ENCODE data around the gene RNU6-9.
"Not testable (repeated sequence)": the region's sequence is repeated elsewhere in the genome, so short reads cannot be mapped to it uniquely, and the experiment has no call there.

Gene RNU6-9

GRCh38 chr19:872266-872951 is 20.9 kb upstream of the RNU6-9 start:
- no peak for TF ChIP-seq Cebpa-rat (IDR thresholded peaks at IDR 0.05)
- Histone ChIP-seq H3K27me3 (no peaks in the 10 kb centered on the region), H3K27ac (peak overlapping the region in 10 of 11 experiments; percentile 22 to 77 (median 66); a peak in 18 of 22 replicates), H3K9me3 (replicated peaks in 1 of 11) (no peaks in the 10 kb centered on the region), H3K4me1 (peaks cover 20 to 44% (median 38%) of the 10 kb centered on the region in 10 experiments), H4K20me1 (peaks cover 7 to 56% (median 23%) of the 10 kb centered on the region in 11 experiments; a peak in 17 of 22 replicates), H3K4me3 (peak overlapping the region in 2 of 10 experiments; percentile 26 to 38; a peak in 3 of 20 replicates), H3K4me2 (peak overlapping the region; percentile 66 to 84 (median 76)), H3K36me3 (peaks cover 64 to 78% (median 73%) of the 10 kb centered on the region in 11 experiments), H3K9ac (peak overlapping the region in 10 of 11 experiments; percentile 32 to 67 (median 58); a peak in 15 of 22 replicates)

GRCh38 chr19:873084-873483 is 20.2 kb upstream of the RNU6-9 start:
- H4K20me1 ChIP-seq = peaks cover 5 to 49% (median 20%) of the 10 kb centered on the region in 11 experiments; a peak in 17 of 22 replicates
- H3K27ac ChIP-seq = peak overlapping the region in 1 of 11 experiments; percentile 77; a peak in 3 of 22 replicates
- TF ChIP-seq Cebpa-rat (IDR thresholded peaks at IDR 0.05) = no peak
- no peak overlapping the region for H3K9ac ChIP-seq
- H3K36me3 ChIP-seq = peaks cover 60 to 72% (median 67%) of the 10 kb centered on the region in 11 experiments
- H3K27me3 ChIP-seq = no peaks in the 10 kb centered on the region
- peak overlapping the region in 4 of 11 experiments; percentile 10 to 48 (median 42); a peak in 3 of 22 replicates for H3K4me2 ChIP-seq
- H3K9me3 ChIP-seq (replicated peaks in 1 of 11) = no peaks in the 10 kb centered on the region
- H3K4me3 ChIP-seq = no peak overlapping the region
- H3K4me1 ChIP-seq = peaks cover 20 to 38% (median 31%) of the 10 kb centered on the region in 10 experiments

GRCh38 chr19:873561-874041 is 19.7 kb upstream of the RNU6-9 start:
- Histone ChIP-seq H3K36me3 (peaks cover 55 to 66% (median 62%) of the 10 kb centered on the region in 11 experiments), H3K4me3 (no peak overlapping the region), H3K27me3 (no peaks in the 10 kb centered on the region), H3K9me3 (replicated peaks in 1 of 11) (no peaks in the 10 kb centered on the region), H4K20me1 (peaks cover 0 to 44% (median 15%) of the 10 kb centered on the region in 11 experiments; a peak in 16 of 22 replicates), H3K27ac (peak overlapping the region in 1 of 11 experiments; percentile 9; a peak in 1 of 22 replicates), H3K4me2 (peak overlapping the region in 4 of 11 experiments; percentile 10 to 48 (median 42); a peak in 4 of 22 replicates), H3K9ac (no peak overlapping the region; a peak in 1 of 22 replicates), H3K4me1 (peaks cover 20 to 32% (median 26%) of the 10 kb centered on the region in 10 experiments)
- TF ChIP-seq Cebpa-rat (IDR thresholded peaks at IDR 0.05) = no peak

GRCh38 chr19:875265-875879 is 17.9 kb upstream of the RNU6-9 start:
- 0 out of 22 replicates have a peak overlapping the region, but pooled peaks of 1 of the 11 experiments have one; percentile 6 for H3K9ac ChIP-seq
- no peaks in the 10 kb centered on the region for H3K27me3 ChIP-seq
- H4K20me1 ChIP-seq = peaks cover 0 to 56% (median 16%) of the 10 kb centered on the region in 11 experiments; a peak in 17 of 22 replicates
- peaks cover 42 to 65% (median 57%) of the 10 kb centered on the region in 11 experiments for H3K36me3 ChIP-seq
- H3K4me1 ChIP-seq = peaks cover 7 to 18% (median 14%) of the 10 kb centered on the region in 10 experiments
- no peak overlapping the region for H3K27ac ChIP-seq
- H3K4me3 ChIP-seq = no peak overlapping the region
- H3K4me2 ChIP-seq = no peak overlapping the region
- no peaks in the 10 kb centered on the region for H3K9me3 ChIP-seq (replicated peaks in 1 of 11)
- no peak for TF ChIP-seq Cebpa-rat (IDR thresholded peaks at IDR 0.05)

- H3K4me2 ChIP-seq = no peak overlapping the region
- H3K4me3 ChIP-seq = no peak overlapping the region
- H3K4me1 ChIP-seq = peaks cover 7 to 18% (median 14%) of the 10 kb centered on the region in 10 experiments
- H3K27ac ChIP-seq = no peak overlapping the region
- peaks cover 0 to 63% (median 16%) of the 10 kb centered on the region in 11 experiments; a peak in 17 of 22 replicates for H4K20me1 ChIP-seq
- TF ChIP-seq Cebpa-rat (IDR thresholded peaks at IDR 0.05) = no peak
- no peaks in the 10 kb centered on the region for H3K27me3 ChIP-seq
- H3K9ac ChIP-seq = 0 out of 22 replicates have a peak overlapping the region, but pooled peaks of 1 of the 11 experiments have one; percentile 6
- peaks cover 40 to 65% (median 57%) of the 10 kb centered on the region in 11 experiments for H3K36me3 ChIP-seq
- H3K9me3 ChIP-seq (replicated peaks in 1 of 11) = no peaks in the 10 kb centered on the region
Observed at GRCh38 chr19:876089-876488, 17.2 kb upstream of the RNU6-9 start.

GRCh38 chr19:876780-877314 is 16.4 kb upstream of the RNU6-9 start:
- peaks cover 44 to 68% (median 61%) of the 10 kb centered on the region in 11 experiments for H3K36me3 ChIP-seq
- H4K20me1 ChIP-seq = peaks cover 6 to 71% (median 23%) of the 10 kb centered on the region in 11 experiments; a peak in 19 of 22 replicates
- H3K9me3 ChIP-seq (replicated peaks in 1 of 11) = no peaks in the 10 kb centered on the region
- H3K4me3 ChIP-seq = no peak overlapping the region
- H3K27me3 ChIP-seq = no peaks in the 10 kb centered on the region
- no peak overlapping the region for H3K9ac ChIP-seq
- no peak overlapping the region for H3K4me2 ChIP-seq
- no peak for TF ChIP-seq Cebpa-rat (IDR thresholded peaks at IDR 0.05)
- peaks cover 6 to 17% (median 13%) of the 10 kb centered on the region in 10 experiments for H3K4me1 ChIP-seq
- H3K27ac ChIP-seq = no peak overlapping the region

- not testable (repeated sequence) for H3K27me3 ChIP-seq; H3K4me2 ChIP-seq; H3K27ac ChIP-seq; H3K9ac ChIP-seq; H3K9me3 ChIP-seq (replicated peaks in 1 of 11); H3K4me3 ChIP-seq
- peaks cover 57 to 81% (median 74%) of the 10 kb centered on the region in 11 experiments for H3K36me3 ChIP-seq
- H4K20me1 ChIP-seq = peaks cover 5 to 84% (median 23%) of the 10 kb centered on the region in 11 experiments; a peak in 18 of 22 replicates
- H3K4me1 ChIP-seq = peaks cover 0 to 10% (median 6%) of the 10 kb centered on the region in 10 experiments; a peak in 12 of 20 replicates
Observed at GRCh38 chr19:877992-878660, 15.2 kb upstream of the RNU6-9 start.

GRCh38 chr19:878751-879561 is 14.3 kb upstream of the RNU6-9 start:
- H3K36me3 ChIP-seq = peaks cover 60 to 84% (median 77%) of the 10 kb centered on the region in 11 experiments
- not testable (repeated sequence) for H3K27ac ChIP-seq; H3K9ac ChIP-seq; H3K4me2 ChIP-seq; H3K4me3 ChIP-seq; H3K4me1 ChIP-seq; H3K9me3 ChIP-seq (replicated peaks in 1 of 11); H3K27me3 ChIP-seq
- H4K20me1 ChIP-seq = peaks cover 0 to 85% (median 20%) of the 10 kb centered on the region in 11 experiments; a peak in 15 of 22 replicates
